ES-I3 (cell line): ENCODE results near the gene WDSUB1.

Source experiments
- H3K36me3 ChIP-seq: 2 replicates; pipeline ENCODE4 v1.6.1; 2013; ENCODE audit warnings: mild to moderate bottlenecking, low read length, control low read depth, moderate library complexity; ENCODE audit not compliant: insufficient read depth
- H3K4me1 ChIP-seq: 2 replicates; pipeline ENCODE4 v1.6.1; 2013; ENCODE audit warnings: mild to moderate bottlenecking, control low read depth, low read length; ENCODE audit not compliant: insufficient read depth
- H3K9ac ChIP-seq: 2 replicates; pipeline ENCODE4 v1.6.1; 2013; ENCODE audit warnings: low read depth, mild to moderate bottlenecking, low read length, moderate library complexity
- H3K9me3 ChIP-seq: 2 replicates; pipeline ENCODE4 v1.6.1; 2013; ENCODE audit warnings: mild to moderate bottlenecking, low read length, moderate library complexity; ENCODE audit not compliant: control insufficient read depth, insufficient read depth

The WDSUB1 gene

GRCh38 chr2:159202568-159203071 lies 83.9 kb downstream of the WDSUB1 start:
- Histone ChIP-seq H3K9ac (no peak overlapping the region), H3K36me3 (peaks cover 2% of the 10 kb centered on the region; the same call in 1 of the 2 replicates), H3K4me1 (no peaks in the 10 kb centered on the region; the same call in 1 of the 2 replicates), H3K9me3 (no peaks in the 10 kb centered on the region)

GRCh38 chr2:159201360-159202063 lies 85.0 kb downstream of the WDSUB1 start:
- Histone ChIP-seq H3K9me3 (no peaks in the 10 kb centered on the region), H3K9ac (no peak overlapping the region), H3K4me1 (no peaks in the 10 kb centered on the region; the same call in 1 of the 2 replicates), H3K36me3 (no peaks in the 10 kb centered on the region)

GRCh38 chr2:159200498-159200897 lies 86.0 kb downstream of the WDSUB1 start:
- no peaks in the 10 kb centered on the region for H3K36me3 ChIP-seq
- no peak overlapping the region for H3K9ac ChIP-seq
- no peaks in the 10 kb centered on the region; the same call in 1 of the 2 replicates for H3K4me1 ChIP-seq

GRCh38 chr2:159199761-159200465 lies 86.6 kb downstream of the WDSUB1 start:
- Histone ChIP-seq H3K36me3 (no peaks in the 10 kb centered on the region), H3K9me3 (no peaks in the 10 kb centered on the region), H3K9ac (no peak overlapping the region), H3K4me1 (no peaks in the 10 kb centered on the region; the same call in 1 of the 2 replicates)

More at GRCh38 chr2:159200498-159200897, 86.0 kb downstream of the WDSUB1 start:
- H3K9me3 ChIP-seq = no peaks in the 10 kb centered on the region

GRCh38 chr2:159199236-159199635 lies 87.3 kb downstream of the WDSUB1 start:
- Histone ChIP-seq H3K36me3 (no peaks in the 10 kb centered on the region), H3K9me3 (no peaks in the 10 kb centered on the region), H3K4me1 (no peaks in the 10 kb centered on the region; the same call in 1 of the 2 replicates), H3K9ac (no peak overlapping the region)

- Histone ChIP-seq H3K36me3 (no peaks in the 10 kb centered on the region), H3K4me1 (no peaks in the 10 kb centered on the region), H3K9ac (no peak overlapping the region), H3K9me3 (no peaks in the 10 kb centered on the region)
These were observed 90.0 kb downstream of the WDSUB1 start for GRCh38 chr2:159196393-159196925.

- Histone ChIP-seq H3K36me3 (no peaks in the 10 kb centered on the region), H3K9ac (no peak overlapping the region), H3K4me1 (no peaks in the 10 kb centered on the region), H3K9me3 (no peaks in the 10 kb centered on the region)
These were observed 90.8 kb downstream of the WDSUB1 start for GRCh38 chr2:159195697-159196096.

- Histone ChIP-seq H3K9me3 (no peaks in the 10 kb centered on the region), H3K9ac (no peak overlapping the region), H3K36me3 (no peaks in the 10 kb centered on the region), H3K4me1 (no peaks in the 10 kb centered on the region)
These were observed 92.3 kb downstream of the WDSUB1 start for GRCh38 chr2:159194241-159194640.

GRCh38 chr2:159193791-159194190 lies 92.7 kb downstream of the WDSUB1 start:
- no peaks in the 10 kb centered on the region for H3K36me3 ChIP-seq
- H3K9me3 ChIP-seq = no peaks in the 10 kb centered on the region
- H3K9ac ChIP-seq = no peak overlapping the region
- H3K4me1 ChIP-seq = no peaks in the 10 kb centered on the region

GRCh38 chr2:159192371-159192918 lies 94.1 kb downstream of the WDSUB1 start:
- H3K9me3 ChIP-seq = no peaks in the 10 kb centered on the region
- no peak overlapping the region for H3K9ac ChIP-seq
- peaks cover under 1% of the 10 kb centered on the region; the same call in 1 of the 2 replicates for H3K36me3 ChIP-seq
- H3K4me1 ChIP-seq = no peaks in the 10 kb centered on the region

- no peak overlapping the region for H3K9ac ChIP-seq
- no peaks in the 10 kb centered on the region for H3K4me1 ChIP-seq
- H3K36me3 ChIP-seq = peaks cover 3% of the 10 kb centered on the region; the same call in 1 of the 2 replicates
- no peaks in the 10 kb centered on the region for H3K9me3 ChIP-seq
These were observed 98.1 kb downstream of the WDSUB1 start for GRCh38 chr2:159188449-159188848.

- H3K9me3 ChIP-seq = no peaks in the 10 kb centered on the region
- H3K36me3 ChIP-seq = peaks cover 3% of the 10 kb centered on the region; the same call in 1 of the 2 replicates
- H3K4me1 ChIP-seq = no peaks in the 10 kb centered on the region
- H3K9ac ChIP-seq = no peak overlapping the region
These were observed 99.4 kb downstream of the WDSUB1 start for GRCh38 chr2:159187106-159187505.

- H3K36me3 ChIP-seq = peaks cover 3% of the 10 kb centered on the region; the same call in 1 of the 2 replicates
These were observed 100.0 kb downstream of the WDSUB1 start for GRCh38 chr2:159186462-159186861.

More at GRCh38 chr2:159186462-159186861, 100.0 kb downstream of the WDSUB1 start:
- no peaks in the 10 kb centered on the region for H3K4me1 ChIP-seq
- H3K9me3 ChIP-seq = no peaks in the 10 kb centered on the region
- H3K9ac ChIP-seq = no peak overlapping the region
